ENCODE data around the gene PDE3A.

DNA sequence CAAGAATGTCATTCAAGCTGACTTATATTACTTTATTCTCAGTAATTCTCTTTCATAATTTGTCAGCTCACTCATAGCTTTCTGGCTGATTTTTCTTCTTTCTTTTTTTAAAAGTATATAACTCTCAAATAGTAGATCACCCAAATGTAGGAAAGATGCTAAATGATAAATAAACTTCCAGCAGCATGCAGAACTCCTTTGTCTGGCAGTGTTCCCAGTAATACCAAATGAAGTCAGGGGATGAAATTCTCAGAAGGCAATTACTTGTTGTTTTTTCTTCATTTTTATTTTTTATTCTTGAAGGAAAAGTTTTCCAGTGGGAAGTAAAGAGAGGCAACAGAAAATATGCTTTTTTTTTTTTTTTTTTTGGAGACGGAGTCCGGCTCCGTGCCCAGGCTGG lies 193.5 kb downstream of the PDE3A start:
- TF ChIP-seq EZH2 (optimal IDR thresholded peaks at IDR 0.05; ENCODE audit: low read depth, low read length) (no peak), EZH2phosphoT487 (IDR thresholded peaks at IDR 0.05; ENCODE audit: low read length) (no peak)
- TF ChIP-seq, protein P1, sequence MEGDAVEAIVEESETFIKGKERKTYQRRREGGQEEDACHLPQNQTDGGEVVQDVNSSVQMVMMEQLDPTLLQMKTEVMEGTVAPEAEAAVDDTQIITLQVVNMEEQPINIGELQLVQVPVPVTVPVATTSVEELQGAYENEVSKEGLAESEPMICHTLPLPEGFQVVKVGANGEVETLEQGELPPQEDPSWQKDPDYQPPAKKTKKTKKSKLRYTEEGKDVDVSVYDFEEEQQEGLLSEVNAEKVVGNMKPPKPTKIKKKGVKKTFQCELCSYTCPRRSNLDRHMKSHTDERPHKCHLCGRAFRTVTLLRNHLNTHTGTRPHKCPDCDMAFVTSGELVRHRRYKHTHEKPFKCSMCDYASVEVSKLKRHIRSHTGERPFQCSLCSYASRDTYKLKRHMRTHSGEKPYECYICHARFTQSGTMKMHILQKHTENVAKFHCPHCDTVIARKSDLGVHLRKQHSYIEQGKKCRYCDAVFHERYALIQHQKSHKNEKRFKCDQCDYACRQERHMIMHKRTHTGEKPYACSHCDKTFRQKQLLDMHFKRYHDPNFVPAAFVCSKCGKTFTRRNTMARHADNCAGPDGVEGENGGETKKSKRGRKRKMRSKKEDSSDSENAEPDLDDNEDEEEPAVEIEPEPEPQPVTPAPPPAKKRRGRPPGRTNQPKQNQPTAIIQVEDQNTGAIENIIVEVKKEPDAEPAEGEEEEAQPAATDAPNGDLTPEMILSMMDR (IDR thresholded peaks at IDR 0.05; ENCODE audit: low read length) = no peak
